Neural progenitor cell (in vitro differentiated cells): Measurements from ENCODE around the gene ASTN2.

Experiments
- CTCF ChIP-seq: fragments of 200-600 bp; sonication (generic); IDR thresholded peaks from 2 replicates; pipeline ENCODE4 v1.5.1; 2017; ENCODE audit warnings: antibody characterized with exemption, mild to moderate bottlenecking
- EZH2 ChIP-seq: fragments of 200-600 bp; sonication (generic); IDR thresholded peaks from 2 replicates; pipeline ENCODE4 v1.6.1; 2017; ENCODE audit warnings: antibody characterized with exemption, mild to moderate bottlenecking, moderate library complexity

- TF ChIP-seq CTCF (no peak), EZH2 (no peak)
Measured at GRCh38 chr9:117103438-117104110, 311.3 kb downstream of the ASTN2 start.
